Measurements from ENCODE around the gene GPHN. TPM values are rescaled to one million over a fixed set of nuclear protein-coding genes. Genes with fewer than 3 reads are reported as not detected.

GPHN gene
- total RNA-seq, 2 donors from 2014 or later: 13.5 to 18.7 TPM

DNA sequence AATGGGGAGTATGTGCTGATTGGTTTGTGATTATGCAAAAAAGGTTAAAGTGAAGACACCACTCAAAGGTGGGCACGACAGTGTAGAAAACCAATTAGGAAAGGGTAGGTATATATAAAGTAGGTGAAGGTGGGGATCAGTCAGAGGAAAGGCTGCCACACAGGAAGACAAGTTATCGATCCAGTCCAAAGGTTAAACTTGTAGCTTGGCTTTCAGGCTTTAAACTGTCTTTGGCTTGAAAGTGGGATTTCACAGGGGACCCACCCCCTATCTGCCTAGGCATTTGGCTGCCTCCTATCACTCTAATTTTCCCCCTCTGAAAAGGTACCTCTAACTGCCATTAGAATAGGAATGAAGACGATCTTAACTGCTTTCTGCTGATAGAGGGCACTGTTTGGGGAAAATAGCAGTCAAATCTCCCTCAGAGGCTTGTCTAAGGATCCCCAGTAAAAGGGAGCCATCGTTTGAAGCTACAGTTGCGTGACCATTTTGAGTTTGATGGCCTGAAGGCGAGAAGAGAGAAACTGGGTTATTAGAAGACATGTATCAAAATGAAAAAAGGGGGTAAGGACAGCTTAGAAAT, 250.2 kb downstream of the GPHN start:
- no peak for DNase-seq (ENCODE audit: low spot score)
- H3K9me3 ChIP-seq: no peaks in the 10 kb centered on the region
- H3K4me1 ChIP-seq (replicated peaks): no peaks in the 10 kb centered on the region
- H3K27ac ChIP-seq: no peak overlapping the region
- H3K27me3 ChIP-seq (replicated peaks; ENCODE audit: insufficient read depth): no peaks in the 10 kb centered on the region
- TF ChIP-seq POLR2A (IDR thresholded peaks at IDR 0.05) (no peak), POLR2AphosphoS5 (IDR thresholded peaks at IDR 0.05) (no peak)
- TF ChIP-seq, protein P1, sequence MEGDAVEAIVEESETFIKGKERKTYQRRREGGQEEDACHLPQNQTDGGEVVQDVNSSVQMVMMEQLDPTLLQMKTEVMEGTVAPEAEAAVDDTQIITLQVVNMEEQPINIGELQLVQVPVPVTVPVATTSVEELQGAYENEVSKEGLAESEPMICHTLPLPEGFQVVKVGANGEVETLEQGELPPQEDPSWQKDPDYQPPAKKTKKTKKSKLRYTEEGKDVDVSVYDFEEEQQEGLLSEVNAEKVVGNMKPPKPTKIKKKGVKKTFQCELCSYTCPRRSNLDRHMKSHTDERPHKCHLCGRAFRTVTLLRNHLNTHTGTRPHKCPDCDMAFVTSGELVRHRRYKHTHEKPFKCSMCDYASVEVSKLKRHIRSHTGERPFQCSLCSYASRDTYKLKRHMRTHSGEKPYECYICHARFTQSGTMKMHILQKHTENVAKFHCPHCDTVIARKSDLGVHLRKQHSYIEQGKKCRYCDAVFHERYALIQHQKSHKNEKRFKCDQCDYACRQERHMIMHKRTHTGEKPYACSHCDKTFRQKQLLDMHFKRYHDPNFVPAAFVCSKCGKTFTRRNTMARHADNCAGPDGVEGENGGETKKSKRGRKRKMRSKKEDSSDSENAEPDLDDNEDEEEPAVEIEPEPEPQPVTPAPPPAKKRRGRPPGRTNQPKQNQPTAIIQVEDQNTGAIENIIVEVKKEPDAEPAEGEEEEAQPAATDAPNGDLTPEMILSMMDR (IDR thresholded peaks at IDR 0.05): no peak
- no peak overlapping the region for H3K4me3 ChIP-seq
- intact Hi-C loops (cut with DNase I): no loop called here
- H3K36me3 ChIP-seq: no peaks in the 10 kb centered on the region
- WGBS: 87% methylated on average over 6 of the region's 6 CpGs

DNA sequence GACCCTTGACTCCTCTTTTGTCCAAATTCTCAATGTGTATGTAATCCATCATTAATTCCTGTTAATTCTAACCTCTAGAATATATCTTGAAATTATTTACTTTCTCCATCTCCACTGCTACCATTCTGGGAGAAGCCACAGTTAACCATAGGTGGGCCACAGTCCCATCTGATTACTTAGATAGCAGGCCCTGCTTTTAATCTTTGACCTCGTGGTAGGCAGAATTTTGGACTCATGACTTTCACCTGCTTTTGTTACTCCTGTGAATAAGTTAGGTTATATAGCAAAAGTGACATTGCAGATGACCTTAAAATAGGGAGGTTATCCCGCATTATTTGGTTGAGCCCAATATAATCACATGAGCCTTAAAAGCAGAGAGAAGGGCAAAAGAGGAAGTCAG, 264.2 kb downstream of the GPHN start:
- WGBS: 82% methylated on average over 2 of the region's 2 CpGs

GRCh38 chr14:66782853-66783252, 274.9 kb downstream of the GPHN start:
- no peaks in the 10 kb centered on the region for H3K27me3 ChIP-seq (replicated peaks; ENCODE audit: insufficient read depth)
- DNase-seq (ENCODE audit: low spot score): no peak
- no peak for TF ChIP-seq POLR2A (IDR thresholded peaks at IDR 0.05)
- TF ChIP-seq POLR2AphosphoS5 (IDR thresholded peaks at IDR 0.05): no peak
- TF ChIP-seq, protein P1 (IDR thresholded peaks at IDR 0.05): no peak
- H3K4me3 ChIP-seq: no peak overlapping the region
- H3K36me3 ChIP-seq: no peaks in the 10 kb centered on the region
- H3K27ac ChIP-seq: no peak overlapping the region
- WGBS: 95% methylated on average over 1 of the region's 1 CpG
- intact Hi-C loops (cut with DNase I): no loop called here
- H3K9me3 ChIP-seq: no peaks in the 10 kb centered on the region
- H3K4me1 ChIP-seq (replicated peaks): no peaks in the 10 kb centered on the region

More for the DNA sequence above, 264.2 kb downstream of the GPHN start:
- H3K36me3 ChIP-seq: no peaks in the 10 kb centered on the region
- no peak for DNase-seq (ENCODE audit: low spot score)
- no peaks in the 10 kb centered on the region for H3K4me1 ChIP-seq (replicated peaks)
- intact Hi-C loops (cut with DNase I): no loop called here
- no peaks in the 10 kb centered on the region for H3K27me3 ChIP-seq (replicated peaks; ENCODE audit: insufficient read depth)
- H3K4me3 ChIP-seq: no peak overlapping the region
- H3K27ac ChIP-seq: no peak overlapping the region
- no peaks in the 10 kb centered on the region for H3K9me3 ChIP-seq
- TF ChIP-seq, protein P1 (IDR thresholded peaks at IDR 0.05): no peak
- no peak for TF ChIP-seq POLR2A (IDR thresholded peaks at IDR 0.05)
- TF ChIP-seq POLR2AphosphoS5 (IDR thresholded peaks at IDR 0.05): no peak

DNA sequence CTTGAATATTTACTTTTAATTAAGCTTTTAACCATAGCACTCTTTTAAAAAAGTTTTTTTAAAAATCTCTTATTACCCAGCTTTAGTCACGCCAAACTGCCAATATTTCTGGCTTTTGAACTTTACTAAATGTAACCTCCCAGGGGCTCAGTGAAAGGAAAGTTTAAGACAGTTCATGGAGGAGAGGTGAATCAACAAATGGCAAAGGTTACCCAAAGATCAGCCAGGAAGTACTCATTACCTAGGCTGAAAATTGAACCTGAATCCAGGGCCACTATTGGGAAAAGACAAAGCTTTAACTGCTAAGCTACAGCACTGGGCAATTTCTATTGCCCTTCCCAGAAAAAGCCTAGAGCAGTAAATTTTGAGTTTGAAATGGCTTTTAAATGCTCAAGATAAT, 282.2 kb downstream of the GPHN start:
- Histone ChIP-seq H3K4me1 (replicated peaks) (no peaks in the 10 kb centered on the region), H3K36me3 (no peaks in the 10 kb centered on the region), H3K27ac (no peak overlapping the region), H3K4me3 (no peak overlapping the region), H3K9me3 (no peaks in the 10 kb centered on the region), H3K27me3 (replicated peaks; ENCODE audit: insufficient read depth) (no peaks in the 10 kb centered on the region)
- intact Hi-C loops (cut with DNase I): no loop called here
- no peak for TF ChIP-seq POLR2A (IDR thresholded peaks at IDR 0.05)
- TF ChIP-seq, protein P1 (IDR thresholded peaks at IDR 0.05): no peak
- TF ChIP-seq POLR2AphosphoS5 (IDR thresholded peaks at IDR 0.05): no peak
- DNase-seq (ENCODE audit: low spot score): no peak
- 94% methylated on average over 1 of the region's 1 CpG for WGBS

DNA sequence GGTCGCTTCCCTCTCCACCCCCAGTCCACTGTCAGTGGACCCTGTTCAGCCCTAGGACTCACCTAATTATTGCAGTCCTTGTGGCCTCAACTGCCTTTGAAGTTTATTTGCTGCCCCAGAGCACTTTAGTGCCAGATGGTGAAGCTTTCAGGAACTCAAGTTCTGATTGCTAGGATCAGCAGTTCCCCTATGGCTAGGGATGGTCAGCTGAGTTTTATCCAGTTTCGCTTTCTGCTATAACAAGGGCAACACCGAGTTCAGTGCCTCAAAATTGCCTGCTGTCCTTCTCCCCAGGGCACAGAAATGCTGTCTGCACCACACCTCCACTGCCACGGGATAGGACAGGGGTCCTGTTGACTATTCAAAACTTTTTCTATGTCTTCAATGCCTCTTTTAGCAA, 295.0 kb downstream of the GPHN start:
- TF ChIP-seq, protein P1 (IDR thresholded peaks at IDR 0.05): no peak
- TF ChIP-seq POLR2AphosphoS5 (IDR thresholded peaks at IDR 0.05) (no peak), POLR2A (IDR thresholded peaks at IDR 0.05) (no peak)
- DNase-seq (ENCODE audit: low spot score): no peak
- intact Hi-C loops (cut with DNase I): no loop called here
- 90% methylated on average over 4 of the region's 4 CpGs for WGBS
- no peaks in the 10 kb centered on the region for H3K9me3 ChIP-seq
- H3K27ac ChIP-seq: no peak overlapping the region
- H3K36me3 ChIP-seq: no peaks in the 10 kb centered on the region
- H3K4me1 ChIP-seq (replicated peaks): no peaks in the 10 kb centered on the region
- H3K27me3 ChIP-seq (replicated peaks; ENCODE audit: insufficient read depth): no peaks in the 10 kb centered on the region
- H3K4me3 ChIP-seq: no peak overlapping the region

Measured in prostate gland (tissue), 2 donors.